ENCODE results near the gene STK25. TPM values are rescaled to one million over a fixed set of nuclear protein-coding genes. Genes with fewer than 3 reads are reported as not detected.

Gene STK25
- polyA plus RNA-seq, 2 of the 4 experiments (the other 2 are of a cell fraction) = 101 to 138 TPM

- ChIA-PET CTCF (interaction anchor here (0.6 to 0.9 kb wide), 2 partner anchors 8 to 16 kb away, joined by 3 read pairs; no protein-coding TSS in a partner anchor), POLR2A (no interaction called here)
- no peak overlapping the region for H3K4me2 ChIP-seq
- no peak overlapping the region for H3K4me3 ChIP-seq
- peaks cover 17% of the 10 kb centered on the region for H3K4me1 ChIP-seq
- peak in 1 of 2 experiments; percentile 14; a peak in 3 of 6 replicates for ATAC-seq
- TF ChIP-seq FOSL2 (IDR thresholded peaks at IDR 0.05) (no peak), FOSL2 (CRISPR knock-in tag; IDR thresholded peaks at IDR 0.05) (no peak), HOXB5 (CRISPR knock-in tag; IDR thresholded peaks at IDR 0.05) (no peak), ATOH8 (CRISPR knock-in tag; IDR thresholded peaks at IDR 0.05; ENCODE audit: low read depth) (no peak), HOXB13 (CRISPR knock-in tag; IDR thresholded peaks at IDR 0.05; ENCODE audit: low read depth) (no peak)
- H3K9me3 ChIP-seq = no peaks in the 10 kb centered on the region
- DNase-seq (ENCODE audit: low read depth in 1 of 2, low spot score in 1 of 2) = no peak
- WGBS (ENCODE audit: missing lambda C conversion rate) = 84% methylated on average over 20 of the region's 21 CpGs
- FAIRE-seq = no peak
- H3K27ac ChIP-seq = no peak overlapping the region
Measured at GRCh38 chr2:241550616-241551580, 42.5 kb upstream of the STK25 start.

- POLR2A ChIA-PET = no interaction called here
- H3K4me2 ChIP-seq = no peak overlapping the region
Measured at GRCh38 chr2:241548451-241548835, 40.1 kb upstream of the STK25 start.

GRCh38 chr2:241547781-241548450, 39.5 kb upstream of the STK25 start:
- WGBS (ENCODE audit: missing lambda C conversion rate) = 73% methylated on average over 16 of the region's 16 CpGs
- no peak overlapping the region for H3K4me2 ChIP-seq
- POLR2A ChIA-PET = no interaction called here

More at GRCh38 chr2:241548451-241548835, 40.1 kb upstream of the STK25 start:
- Histone ChIP-seq H3K4me1 (peaks cover 17% of the 10 kb centered on the region), H3K27ac (no peak overlapping the region), H3K4me3 (no peak overlapping the region), H3K9me3 (no peaks in the 10 kb centered on the region)
- FAIRE-seq (no peak), ATAC-seq (no peak), DNase-seq (ENCODE audit: low read depth in 1 of 2, low spot score in 1 of 2) (no peak)
- WGBS (ENCODE audit: missing lambda C conversion rate) = 57% methylated on average over 3 of the region's 3 CpGs
- CTCF ChIA-PET = no interaction called here
- TF ChIP-seq NR3C1 (IDR thresholded peaks at IDR 0.05) = no peak
- no peak for TF ChIP-seq FOSL2 (IDR thresholded peaks at IDR 0.05)
- TF ChIP-seq FOSL2 (CRISPR knock-in tag; IDR thresholded peaks at IDR 0.05) = no peak
- no peak for TF ChIP-seq TP53 (CRISPR knock-in tag; IDR thresholded peaks at IDR 0.05)
- no peak for TF ChIP-seq KDM1A (IDR thresholded peaks at IDR 0.05; ENCODE audit: low read depth)
- TF ChIP-seq JUN (IDR thresholded peaks at IDR 0.05) = no peak
- TF ChIP-seq EP300 (IDR thresholded peaks at IDR 0.05) = no peak
- no peak for TF ChIP-seq HMGXB4 (CRISPR knock-in tag; IDR thresholded peaks at IDR 0.05; ENCODE audit: borderline replicate concordance)
- TF ChIP-seq BCL3 (IDR thresholded peaks at IDR 0.05) = no peak
- no peak for TF ChIP-seq BHLHE40 (IDR thresholded peaks at IDR 0.05; ENCODE audit: low read depth, low read length)

More at GRCh38 chr2:241547781-241548450, 39.5 kb upstream of the STK25 start:
- no peak for FAIRE-seq
- DNase-seq (ENCODE audit: low read depth in 1 of 2, low spot score in 1 of 2) = no peak
- H3K4me1 ChIP-seq = peaks cover 17% of the 10 kb centered on the region
- ATAC-seq = no peak
- no peak overlapping the region for H3K4me3 ChIP-seq
- no peak overlapping the region for H3K27ac ChIP-seq
- no peak for TF ChIP-seq ZFP36 (IDR thresholded peaks at IDR 0.05; ENCODE audit: borderline replicate concordance, partially characterized antibody)
- TF ChIP-seq E2F6 (IDR thresholded peaks at IDR 0.05; ENCODE audit: borderline replicate concordance, low read depth) = no peak
- CTCF ChIA-PET = interaction anchor here (0.6 kb wide), 1 partner anchor 40 kb away, joined by 3 read pairs; no protein-coding TSS in a partner anchor
- no peaks in the 10 kb centered on the region for H3K9me3 ChIP-seq

Measured in A549 (cell line).